Activated CD8-positive, alpha-beta memory T cell treated with anti-CD3 and anti-CD28 coated beads for 24 hours (primary cell): ENCODE results near the gene SAMD4B.
"Not testable (repeated sequence)": the region's sequence is repeated elsewhere in the genome, so short reads cannot be mapped to it uniquely, and the experiment has no call there.

ENCODE experiments used
- DNase-seq: peaks from one replicate; pipeline ENCODE4 v3.0.0-alpha.2; 2020

Gene SAMD4B

GRCh38 chr19:39372047-39372802, 30.0 kb downstream of the SAMD4B start:
- no peak for DNase-seq

- no peak for DNase-seq
These were observed 30.7 kb downstream of the SAMD4B start for GRCh38 chr19:39372941-39373340.

- DNase-seq: no peak
These were observed 33.7 kb downstream of the SAMD4B start for GRCh38 chr19:39375929-39376328.

GRCh38 chr19:39377373-39378362, 35.4 kb downstream of the SAMD4B start:
- DNase-seq: no peak

GRCh38 chr19:39379366-39379765, 37.1 kb downstream of the SAMD4B start:
- not testable (repeated sequence) for DNase-seq

GRCh38 chr19:39379865-39380396, 37.7 kb downstream of the SAMD4B start:
- DNase-seq: no peak

- DNase-seq: no peak
These were observed 38.6 kb downstream of the SAMD4B start for GRCh38 chr19:39380521-39381502.

GRCh38 chr19:39381910-39382611, 39.8 kb downstream of the SAMD4B start:
- DNase-seq: no peak

- DNase-seq: no peak
These were observed 41.0 kb downstream of the SAMD4B start for GRCh38 chr19:39382991-39383828.

- no peak for DNase-seq
These were observed 42.8 kb downstream of the SAMD4B start for GRCh38 chr19:39384839-39385568.

GRCh38 chr19:39385629-39386411, 43.6 kb downstream of the SAMD4B start:
- no peak for DNase-seq

- DNase-seq: no peak
These were observed 44.3 kb downstream of the SAMD4B start for GRCh38 chr19:39386557-39386956.

GRCh38 chr19:39388657-39389056, 46.4 kb downstream of the SAMD4B start:
- DNase-seq: no peak

GRCh38 chr19:39389631-39390414, 47.6 kb downstream of the SAMD4B start:
- DNase-seq: no peak

GRCh38 chr19:39390451-39390750, 48.2 kb downstream of the SAMD4B start:
- no peak for DNase-seq

- DNase-seq: peak; percentile 93
These were observed 48.7 kb downstream of the SAMD4B start, which contains the start of the genes MED29 and PAF1 for GRCh38 chr19:39390751-39391437. Gene MED29, plus strand, starts transcription at chr19:39391378. Its CDS starts 45 bp downstream, at chr19:39391423. Gene PAF1, minus strand, starts transcription at chr19:39391106. Its CDS starts 242 bp downstream, at chr19:39390864.
